GM12891 (cell line): ENCODE data around the gene RDX.
A peak's percentile ranks its signal among the peaks of the same experiment; 100 is the strongest.

Experiments used
- DNase-seq: peaks from one replicate; pipeline ENCODE4 v3.0.0; 2011; ENCODE audit warnings: low spot score; ENCODE audit not compliant: insufficient read length
- FAIRE-seq: peaks from 2 replicates; lab custom pipeline; 2011; peaks lifted over from hg19 to GRCh38; lab: Jason Lieb, UNC
- PAX5 ChIP-seq: IDR thresholded peaks from 2 replicates; pipeline ENCODE4 v1.6.1; 2011; ENCODE audit warnings: low read length, moderate library complexity, mild to moderate bottlenecking; ENCODE audit not compliant: insufficient read depth, severe bottlenecking
- POLR2A ChIP-seq: IDR thresholded peaks from 2 replicates; pipeline ENCODE4 v1.6.1; 2011; ENCODE audit warnings: low read depth, low read length, control low read depth
- POLR2AphosphoS5 ChIP-seq: IDR thresholded peaks from 2 replicates; pipeline ENCODE4 v1.6.1; 2011; ENCODE audit warnings: low read depth, low read length, control low read depth
- POU2F2 ChIP-seq: IDR thresholded peaks from 2 replicates; pipeline ENCODE4 v1.6.1; 2011; ENCODE audit warnings: low read depth, mild to moderate bottlenecking, control low read depth, low read length, moderate library complexity
- SPI1 ChIP-seq: IDR thresholded peaks from 2 replicates; pipeline ENCODE4 v1.6.1; 2011; ENCODE audit warnings: low read depth, low read length, control low read depth
- TAF1 ChIP-seq: IDR thresholded peaks from 2 replicates; pipeline ENCODE4 v1.6.1; 2011; ENCODE audit warnings: low read depth, low read length, control low read depth

RDX gene

GRCh38 chr11:110176366-110177085, 119.9 kb downstream of the RDX start:
- FAIRE-seq, result no peak
- no peak for TF ChIP-seq SPI1
- no peak for TF ChIP-seq PAX5
- no peak for TF ChIP-seq TAF1
- no peak for DNase-seq

GRCh38 chr11:110174645-110175310, 121.6 kb downstream of the RDX start:
- DNase-seq (no peak), FAIRE-seq (no peak)
- no peak for TF ChIP-seq PAX5
- no peak for TF ChIP-seq POLR2A
- no peak; the same call in 1 of the 2 replicates for TF ChIP-seq POLR2AphosphoS5
- no peak for TF ChIP-seq TAF1
- no peak for TF ChIP-seq SPI1
- no peak for TF ChIP-seq POU2F2

DNA sequence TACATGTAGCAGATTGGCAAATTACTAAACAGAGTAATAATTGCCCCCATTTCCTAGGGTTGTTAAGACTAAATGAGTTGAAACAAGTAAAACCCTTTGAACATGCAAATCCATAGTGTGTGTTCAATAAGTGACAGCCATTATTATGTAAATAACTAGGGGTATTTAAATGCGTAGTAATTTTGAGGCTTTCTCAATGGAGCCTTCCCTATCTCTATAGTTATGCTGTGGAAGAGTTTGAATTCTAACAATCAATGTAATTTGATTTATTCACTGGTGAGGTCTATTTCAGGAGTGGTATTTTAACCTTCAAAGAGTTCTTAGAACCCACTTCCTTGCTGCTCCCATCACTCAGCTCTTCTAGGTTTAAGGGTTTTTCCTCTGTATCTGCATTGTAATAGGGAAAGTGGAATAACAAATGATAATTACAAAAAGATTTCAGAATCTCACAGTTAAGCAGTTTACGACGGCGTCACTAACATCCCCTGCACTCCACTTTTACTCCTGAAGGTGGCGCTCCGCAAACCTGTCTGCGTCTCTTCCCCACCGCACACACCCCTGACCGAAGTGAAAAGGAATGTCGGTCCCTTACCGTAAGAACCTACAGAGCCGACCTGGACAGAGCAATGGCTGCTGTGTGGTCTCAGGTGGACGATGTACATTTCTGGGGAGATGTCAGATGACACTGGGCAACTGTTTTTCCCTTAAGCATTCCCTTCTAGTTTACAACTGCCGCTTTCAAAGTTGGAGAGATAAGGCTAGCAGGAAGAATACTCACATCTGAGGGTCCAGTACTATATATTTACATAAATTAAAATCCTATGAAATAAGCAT, 122.4 kb downstream of the RDX start:
- DNase-seq, result no peak
- FAIRE-seq, result peak; percentile 91
- peak; percentile 59; the same call in 1 of the 2 replicates for TF ChIP-seq POU2F2
- 0 out of 2 replicates have a peak, but pooled peaks have one; percentile 12 for TF ChIP-seq POLR2AphosphoS5
- TF ChIP-seq TAF1, result no peak

- DNase-seq (no peak), FAIRE-seq (no peak)
- TF ChIP-seq SPI1 (no peak), TAF1 (no peak), PAX5 (no peak), POLR2AphosphoS5 (no peak), POU2F2 (no peak), POLR2A (no peak)
Measured at GRCh38 chr11:110172468-110173065, 123.8 kb downstream of the RDX start.

DNA sequence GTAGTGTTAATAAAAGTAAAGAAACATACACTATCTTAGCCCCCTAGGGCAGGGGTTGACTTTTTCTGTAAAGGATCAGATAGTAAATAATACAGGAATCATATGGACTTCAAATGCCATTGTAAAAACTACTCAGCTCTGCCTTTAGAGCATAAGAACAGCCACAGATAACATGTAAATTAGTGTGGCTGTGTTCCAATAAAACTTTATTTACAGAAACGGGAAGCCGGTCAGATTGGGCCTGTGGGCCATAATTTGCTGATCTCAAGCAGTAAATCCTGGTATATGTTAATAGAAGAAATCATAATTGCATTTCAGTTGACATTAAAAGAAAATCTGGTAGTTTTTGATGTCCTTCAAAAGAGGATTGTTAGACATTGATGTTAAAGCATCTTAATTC, 126.7 kb downstream of the RDX start:
- no peak for TF ChIP-seq TAF1
- no peak for FAIRE-seq
- DNase-seq, result no peak

DNA sequence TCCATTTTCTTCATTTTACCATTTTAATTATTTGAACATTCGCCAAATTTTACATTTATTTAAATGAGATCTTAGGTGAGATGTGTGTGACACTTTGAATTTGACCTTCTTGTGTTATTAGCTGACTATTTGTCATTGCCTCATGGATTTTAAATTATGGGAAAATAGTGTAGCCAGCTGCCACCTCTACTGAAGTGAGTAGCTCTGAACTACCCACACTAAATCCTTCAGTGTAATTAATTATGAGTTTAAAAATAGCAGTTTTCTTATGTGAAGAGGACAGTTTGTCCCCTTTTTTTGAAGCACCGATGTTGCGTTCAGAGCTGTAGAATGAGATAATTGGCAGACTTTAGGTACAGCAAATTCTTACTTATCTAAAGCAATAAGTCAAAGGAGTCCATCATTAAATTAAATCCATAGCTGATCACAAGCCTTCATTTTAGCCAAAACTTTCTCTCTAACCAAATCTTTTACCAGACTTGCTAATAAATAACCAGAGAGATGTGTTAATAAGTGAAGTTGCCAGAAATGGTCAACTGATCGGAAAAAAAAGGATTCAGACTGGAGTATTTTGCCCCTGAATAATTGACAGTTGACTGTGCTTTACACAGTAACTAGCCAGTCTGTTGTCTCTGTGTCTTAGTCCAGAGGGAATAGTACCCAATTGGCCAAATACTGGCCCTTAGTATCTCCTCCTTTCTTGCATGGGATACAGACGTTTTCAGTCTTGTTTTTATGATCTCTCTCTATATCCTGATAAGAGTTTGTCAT, 128.2 kb downstream of the RDX start:
- FAIRE-seq (no peak), DNase-seq (no peak)
- TF ChIP-seq TAF1 (no peak), SPI1 (no peak), POLR2A (no peak), PAX5 (no peak)

- no peak for TF ChIP-seq POLR2A
- no peak for TF ChIP-seq SPI1
- TF ChIP-seq POLR2AphosphoS5, result no peak
- no peak for TF ChIP-seq TAF1
- no peak for TF ChIP-seq POU2F2
- no peak for TF ChIP-seq PAX5
- FAIRE-seq (no peak), DNase-seq (no peak)
Measured at GRCh38 chr11:110165039-110165925, 131.1 kb downstream of the RDX start.

- FAIRE-seq (no peak), DNase-seq (no peak)
- no peak for TF ChIP-seq PAX5
- no peak for TF ChIP-seq TAF1
- no peak for TF ChIP-seq POLR2AphosphoS5
- TF ChIP-seq POLR2A, result no peak
- no peak for TF ChIP-seq POU2F2
- TF ChIP-seq SPI1, result no peak
Measured at GRCh38 chr11:110162216-110162615, 134.2 kb downstream of the RDX start.

GRCh38 chr11:110161061-110161460, 135.4 kb downstream of the RDX start:
- TF ChIP-seq PAX5 (no peak), POU2F2 (no peak), SPI1 (no peak), POLR2AphosphoS5 (no peak), TAF1 (no peak), POLR2A (no peak)
- DNase-seq (no peak), FAIRE-seq (peak; percentile 71)
